GM18870 (cell line): ENCODE measurements around the gene PPP3CA.
"Not testable (repeated sequence)": the region's sequence is repeated elsewhere in the genome, so short reads cannot be mapped to it uniquely, and the experiment has no call there.

Source experiments
- ATAC-seq: cut with Tn5 transposase; IDR thresholded peaks from one replicate; pipeline ENCODE4 v1.9.1; 2021; ENCODE audit warnings: moderate library complexity; ENCODE audit not compliant: unreplicated experiment

The PPP3CA gene

GRCh38 chr4:101182688-101183087 is 164.6 kb downstream of the PPP3CA start:
- not testable (repeated sequence) for ATAC-seq

GRCh38 chr4:101178731-101179130 is 168.6 kb downstream of the PPP3CA start:
- ATAC-seq: no peak

- ATAC-seq: no peak
Measured at GRCh38 chr4:101177154-101177553, 170.2 kb downstream of the PPP3CA start.

- ATAC-seq: no peak
Measured at GRCh38 chr4:101175896-101176676, 171.2 kb downstream of the PPP3CA start.

- ATAC-seq: no peak
Measured at GRCh38 chr4:101174679-101175345, 172.5 kb downstream of the PPP3CA start.

- no peak for ATAC-seq
Measured at GRCh38 chr4:101172369-101172768, 175.0 kb downstream of the PPP3CA start.

- no peak for ATAC-seq
Measured at GRCh38 chr4:101171747-101172146, 175.6 kb downstream of the PPP3CA start.

- ATAC-seq: peak; percentile 98
Measured at GRCh38 chr4:101169044-101170014, 178.0 kb downstream of the PPP3CA start.

- no peak for ATAC-seq
Measured at GRCh38 chr4:101163936-101164335, 183.4 kb downstream of the PPP3CA start.

GRCh38 chr4:101162990-101163380 is 184.3 kb downstream of the PPP3CA start:
- ATAC-seq: no peak

- no peak for ATAC-seq
Measured at GRCh38 chr4:101160792-101161592, 186.3 kb downstream of the PPP3CA start.

GRCh38 chr4:101158507-101158906 is 188.8 kb downstream of the PPP3CA start:
- no peak for ATAC-seq

- ATAC-seq: no peak
Measured at GRCh38 chr4:101158134-101158482, 189.2 kb downstream of the PPP3CA start.

GRCh38 chr4:101157415-101158133 is 189.8 kb downstream of the PPP3CA start:
- no peak for ATAC-seq

GRCh38 chr4:101156619-101157310 is 190.6 kb downstream of the PPP3CA start:
- ATAC-seq: no peak

GRCh38 chr4:101155945-101156344 is 191.4 kb downstream of the PPP3CA start:
- ATAC-seq: no peak

GRCh38 chr4:101155368-101155767 is 192.0 kb downstream of the PPP3CA start:
- ATAC-seq: no peak

- ATAC-seq: no peak
Measured at GRCh38 chr4:101153653-101154052, 193.7 kb downstream of the PPP3CA start.

GRCh38 chr4:101152521-101152920 is 194.8 kb downstream of the PPP3CA start:
- no peak for ATAC-seq
